ENCODE data around the gene LCOR.

GRCh38 chr10:96860631-96861277 is 28.7 kb downstream of the LCOR start:
- TF ChIP-seq CTCF (IDR thresholded peaks at IDR 0.05 in 4 of 5, conservative IDR thresholded peaks at IDR 0.05 in 1 of 5) (no peak), POLR2A (IDR thresholded peaks at IDR 0.05) (no peak)
